Suprapubic skin (tissue), 4 donors: ENCODE data around the gene CAPN9.

Source experiments
- POLR2A ChIP-seq, 2 donors: fragments of 450-650 bp; IDR thresholded peaks; one replicate each; pipeline ENCODE4 v1.6.1; 2017; ENCODE audit warnings: antibody characterized with exemption in 2 of 2, mild to moderate bottlenecking in 2 of 2, moderate library complexity in 2 of 2
- POLR2AphosphoS5 ChIP-seq, 3 donors: sonication (generic); formaldehyde crosslinking; IDR thresholded peaks; one replicate each; pipeline ENCODE4 v1.6.1; 2017; ENCODE audit warnings: antibody characterized with exemption in 3 of 3

DNA sequence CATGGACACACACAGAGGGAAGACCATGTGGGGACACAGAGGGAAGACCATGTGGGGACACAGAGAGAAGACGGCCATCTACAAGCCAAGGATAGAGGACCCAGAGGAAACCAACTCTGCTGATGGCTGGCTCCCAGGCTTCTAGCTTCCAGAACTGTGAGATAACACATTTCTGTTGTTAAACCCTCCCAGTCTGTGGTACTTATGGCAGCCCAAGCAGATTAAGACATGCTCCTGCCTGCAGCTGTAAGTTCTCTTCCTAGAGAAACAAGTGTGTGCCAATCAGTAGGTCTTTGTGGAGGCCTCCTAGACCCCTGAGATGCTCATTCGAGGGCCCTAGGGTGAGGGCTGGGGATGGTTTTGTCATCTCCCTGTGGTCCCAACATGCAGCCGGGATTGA, 35.9 kb upstream of the CAPN9 start:
- no peak for TF ChIP-seq POLR2AphosphoS5 (IDR thresholded peaks at IDR 0.05)
- no peak for TF ChIP-seq POLR2A (IDR thresholded peaks at IDR 0.05)
